Measurements from ENCODE around the gene RNF220. TPM values are rescaled to one million over a fixed set of nuclear protein-coding genes. Genes with fewer than 3 reads are reported as not detected.

RNF220 gene
- total and polyA plus RNA-seq, 2 of the 4 experiments (the other 2 are of a cell fraction) = 71.8 to 77.1 TPM

DNA sequence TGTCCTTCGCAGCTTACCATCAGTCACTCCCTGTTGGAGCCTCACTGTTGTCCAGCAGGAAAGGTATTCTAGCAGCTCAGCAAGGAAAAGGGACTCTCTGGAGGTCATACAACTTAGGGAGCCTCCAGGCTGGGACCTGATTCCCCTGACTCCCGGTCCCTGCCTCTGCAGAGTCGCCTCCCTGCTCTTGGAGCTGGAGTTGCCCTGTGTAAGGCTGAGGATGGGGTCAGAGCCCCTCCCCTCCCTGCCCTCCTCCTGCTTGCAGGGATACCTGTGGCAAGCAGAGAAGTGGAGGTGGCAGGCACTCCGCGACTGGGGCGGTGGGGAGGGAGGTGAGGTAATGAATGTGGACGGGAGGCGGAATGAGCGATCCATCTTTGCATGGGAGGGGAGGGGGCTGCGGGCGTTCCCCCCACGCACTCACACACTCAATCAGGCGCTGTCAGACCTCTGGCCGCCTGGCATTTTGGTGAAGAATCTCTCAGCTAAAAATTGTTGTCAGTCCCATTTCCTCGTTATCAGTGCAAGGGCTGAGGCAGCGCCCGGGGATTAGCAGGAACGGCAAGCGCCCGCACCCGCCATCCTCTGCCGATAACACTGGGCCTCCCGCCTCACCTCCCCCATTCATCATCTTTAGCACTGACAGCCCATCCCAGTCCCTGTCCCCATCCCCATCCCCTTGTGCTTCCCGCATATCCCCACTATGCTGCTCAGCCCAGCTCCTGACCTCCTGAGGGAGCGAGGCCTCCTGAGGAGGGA, 204.9 kb downstream of the RNF220 start:
- Histone ChIP-seq H3K36me3 (ENCODE audit: control insufficient read depth, insufficient read depth, low read length) (no peaks in the 10 kb centered on the region), H3K9me1 (ENCODE audit: insufficient read depth, low read length) (no peaks in the 10 kb centered on the region), H4K91ac (ENCODE audit: insufficient read depth, low read depth, low read length) (no peak overlapping the region), H2AFZ (replicated peaks; ENCODE audit: low read length, poor library complexity) (peak overlapping the region; percentile 62), H3K27ac (ENCODE audit: insufficient read depth, low read length) (no peak overlapping the region), H4K8ac (ENCODE audit: low read depth in 2 of 2, low read length in 2 of 2) (no peak overlapping the region), H2BK20ac (ENCODE audit: low read depth, low read length) (no peak overlapping the region), H3K14ac (replicated peaks; ENCODE audit: low read depth, low read length) (no peak overlapping the region), H2BK120ac (ENCODE audit: low read depth, low read length) (no peak overlapping the region), H4K5ac (ENCODE audit: low read depth, low read length) (no peak overlapping the region), H3K9ac (ENCODE audit: low read depth, low read length) (no peak overlapping the region), H2BK15ac (ENCODE audit: low read depth, low read length) (no peak overlapping the region), H3K4me1 (ENCODE audit: control insufficient read depth, insufficient read depth, low read length) (no peaks in the 10 kb centered on the region), H3K79me1 (ENCODE audit: low read depth in 1 of 2, low read length in 2 of 2) (no peaks in the 10 kb centered on the region), H2BK5ac (ENCODE audit: low read depth, low read length, poor library complexity, severe bottlenecking) (no peak overlapping the region), H3K56ac (ENCODE audit: extremely low read depth, insufficient read depth, low read length) (no peak overlapping the region), H3K9me3 (ENCODE audit: control insufficient read depth, insufficient read depth, low read length) (no peaks in the 10 kb centered on the region), H3K18ac (ENCODE audit: low read depth, low read length) (no peak overlapping the region), H3K4me3 (ENCODE audit: insufficient read depth, low read depth, low read length) (no peak overlapping the region), H3K27me3 (ENCODE audit: control insufficient read depth, insufficient read depth, low read length) (peaks cover 40% of the 10 kb centered on the region), H2AK5ac (ENCODE audit: low read depth, low read length) (peak overlapping the region; percentile 43; the same call in 1 of the 2 replicates), H3K4me2 (ENCODE audit: low read depth, low read length) (no peak overlapping the region), H4K20me1 (ENCODE audit: insufficient read depth, low read length) (no peaks in the 10 kb centered on the region), H3K23ac (ENCODE audit: low read depth, low read length) (no peak overlapping the region), H3K4ac (ENCODE audit: low read depth, low read length) (no peak overlapping the region), H2AK9ac (replicated peaks; ENCODE audit: low read depth, low read length, poor library complexity) (no peak overlapping the region)
- in situ Hi-C loops (cut with MboI; ENCODE audit: low sequenced_read_pairs) = loop anchor here (5.0 kb wide), 1 partner anchor 42 kb away; no protein-coding TSS in a partner anchor
- intact Hi-C loops (cut with micrococcal nuclease) = loop anchor here (1.0 kb wide), 1 partner anchor 43 kb away; no protein-coding TSS in a partner anchor
- DNase-seq (no peak), ATAC-seq (ENCODE audit: low read depth) (no peak; the same call in 1 of the 2 replicates)
- ChIA-PET CTCF (interaction anchor here (1.0 to 5.0 kb wide), 3 partner anchors 19 to 42 kb away, joined by 4 to 39 read pairs (median 7); no protein-coding TSS in a partner anchor), POLR2A (ENCODE audit: unreplicated experiment) (interaction anchor here (0.6 kb wide), 1 partner anchor 12 kb away, joined by 3 read pairs; no protein-coding TSS in a partner anchor)
- dilution Hi-C loops (cut with HindIII; ENCODE audit: low sequenced_read_pairs, unreplicated experiment) = no loop called here
- 29% methylated on average over 1 of the region's 25 CpGs; no CpG with 5 or more reads in 1 of the 2 experiments for WGBS, 2 experiments (ENCODE audit: extremely low coverage in 2 of 2, insufficient read length in 1 of 2)
- no TSS peak for BruUV-seq (replicated peaks)
- TF ChIP-seq, protein P1, sequence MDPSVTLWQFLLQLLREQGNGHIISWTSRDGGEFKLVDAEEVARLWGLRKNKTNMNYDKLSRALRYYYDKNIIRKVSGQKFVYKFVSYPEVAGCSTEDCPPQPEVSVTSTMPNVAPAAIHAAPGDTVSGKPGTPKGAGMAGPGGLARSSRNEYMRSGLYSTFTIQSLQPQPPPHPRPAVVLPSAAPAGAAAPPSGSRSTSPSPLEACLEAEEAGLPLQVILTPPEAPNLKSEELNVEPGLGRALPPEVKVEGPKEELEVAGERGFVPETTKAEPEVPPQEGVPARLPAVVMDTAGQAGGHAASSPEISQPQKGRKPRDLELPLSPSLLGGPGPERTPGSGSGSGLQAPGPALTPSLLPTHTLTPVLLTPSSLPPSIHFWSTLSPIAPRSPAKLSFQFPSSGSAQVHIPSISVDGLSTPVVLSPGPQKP (IDR thresholded peaks at IDR 0.05; ENCODE audit: borderline replicate concordance, low read depth, low read length) = no peak
- no peak for TF ChIP-seq CTCF (conservative IDR thresholded peaks at IDR 0.05; ENCODE audit: low read depth, low read length)
- no peak for TF ChIP-seq MXI1 (IDR thresholded peaks at IDR 0.05; ENCODE audit: borderline replicate concordance, low read depth, low read length)
- no peak for TF ChIP-seq RFX5 (IDR thresholded peaks at IDR 0.05; ENCODE audit: low read depth, low read length)
- TF ChIP-seq BHLHE40 (IDR thresholded peaks at IDR 0.05; ENCODE audit: low read depth, low read length) = no peak
- no peak for TF ChIP-seq RAD21 (IDR thresholded peaks at IDR 0.05; ENCODE audit: low read length)
- no peak for TF ChIP-seq USF2 (IDR thresholded peaks at IDR 0.05; ENCODE audit: low read depth, low read length)
